Heart left ventricle (tissue), 16 donors: ENCODE data around the gene PTBP2. TPM values are rescaled to one million over a fixed set of nuclear protein-coding genes. Genes with fewer than 3 reads are reported as not detected.

ENCODE experiments used
- ATAC-seq, 4 donors: fragments of 200-7000 bp; cut with Tn5 transposase; one replicate each; pipeline ENCODE4 v1.9.1; 2020 to 2022; ENCODE audit warnings: moderate library complexity in 4 of 4, mild to moderate bottlenecking in 3 of 4, moderate number of reproducible peaks in 1 of 4
- DNase-seq, 5 donors: peaks; one replicate each; pipeline ENCODE4 v3.0.0-alpha.2; 2020
- H3K27ac ChIP-seq, 12 donors: fragments of 200-600 bp; sonication (generic) in 4 of 12; one replicate each; pipeline versions ENCODE4 v1.5.0 to v1.8.0; 2016 to 2022; ENCODE audit warnings: mild to moderate bottlenecking in 2 of 12
- H3K27me3 ChIP-seq, 9 donors: fragments of 200-600 bp; sonication (generic) in 2 of 9; one replicate each; pipeline versions ENCODE4 v1.5.1 to v1.8.0; 2016 to 2022; ENCODE audit warnings: mild to moderate bottlenecking in 3 of 9
- H3K36me3 ChIP-seq, 9 donors: fragments of 200-600 bp; sonication (generic) in 2 of 9; one replicate each; pipeline versions ENCODE4 v1.5.0 to v1.8.0; 2018 to 2022; ENCODE audit warnings: mild to moderate bottlenecking in 2 of 9
- H3K4me1 ChIP-seq, 12 donors: fragments of 200-600 bp; sonication (generic) in 4 of 12; one replicate each; pipeline versions ENCODE4 v1.5.0 to v1.8.0; 2016 to 2022; ENCODE audit warnings: mild to moderate bottlenecking in 3 of 12
- H3K4me3 ChIP-seq, 12 donors: fragments of 200-600 bp; sonication (generic) in 4 of 12; one replicate each; pipeline versions ENCODE4 v1.5.0 to v1.8.0; 2017 to 2022; ENCODE audit warnings: mild to moderate bottlenecking in 9 of 12, moderate library complexity in 4 of 12
- H3K9me3 ChIP-seq, 12 donors: fragments of 200-600 bp; sonication (generic) in 4 of 12; one replicate each; pipeline versions ENCODE4 v1.5.0 to v1.8.0; 2016 to 2022; ENCODE audit warnings: mild to moderate bottlenecking in 1 of 12
- POLR2A ChIP-seq, 2 donors: fragments of 450-650 bp; IDR thresholded peaks; one replicate each; pipeline ENCODE4 v1.6.1; 2017; ENCODE audit warnings: antibody characterized with exemption in 2 of 2, mild to moderate bottlenecking in 2 of 2, moderate library complexity in 2 of 2
- WGBS, 4 donors: extraction: QIAGEN DNeasy Blood & Tissue Kit in 2 of 4; methylation state at CpG; one replicate each; pipeline versions ENCODE4 v1.1.5 to v1.1.7; 2013 to 2018; 5-methylcytosine and 5-hydroxymethylcytosine counted together
- intact Hi-C, 10 donors: fragments of 100-400 bp; cut with DNase I; formaldehyde crosslinking; loops; one replicate each; pipeline versions ENCODE4 v1.11.1 to v1.14.2; 2022
- polyA plus RNA-seq, 2 donors: library from polyadenylated mRNA; stranded (reverse); fragments of 200-250 nt; gene quantifications; one replicate each; pipeline ENCODE4 v1.2.3, GENCODE V29; 2013
- total RNA-seq, 9 donors: library from RNA; depleted of rRNA in 2 of 9; stranded (reverse); fragments of >200 nt in 2 of 9; fragmentation: NEBNext Ultra II Directional in 3 of 9; extraction: Animal tissue kit (Norgen Biotek cat#: 25700) in 3 of 9; gene quantifications; one replicate each; pipeline versions ENCODE4 v1.1.0 to v1.2.4, GENCODE V29; 2016 to 2023
- TF ChIP-seq, protein P1 (sequence below), 12 donors: fragments of 200-600 bp; sonication (generic) in 4 of 12; IDR thresholded peaks; one replicate each; pipeline versions ENCODE4 v1.5.0 to v1.8.0; 2018 to 2022; ENCODE audit warnings: antibody characterized with exemption in 12 of 12, mild to moderate bottlenecking in 5 of 12
- donor health status: ischemic (EF 13 %, LVEDD 7.1; RV severe dilation, severe dysfunction).
- donor health status: healthy with polysubstance abuse.
- donor health status: DM: no; HTN: yes; CAD: no.
- donor health status: DM: no; HTN: no; CAD: no.
- donor health status: ischemic (EF 25% LVEDD 6.9; RV normal size, moderate dysfunction).
- donor health status: ischemic (EF 25% LVEDD 5.7; RV mildly dilated, moderate dysfunction).
- donor health status: healthy.
- donor health status: DM: yes; HTN: yes; CAD: no.
- donor health status: ischemic (EF 35%, LVEDD 5.7; RV mildly dilated, moderate dysfunction).
- donor health status: nonischemic (EF 11% LVEDD 7.7; RV severe dilation, severe dysfunction).
- donor health status: DM: yes; HTN: yes; CAD: no.
- donor health status: PGD.
- donor health status: ischemic (EF 29% LVEDD 5.4; RV normal size, mild dysfunction).
- donor health status: nonischemic (EF 23%, LVEDD 6.1; RV moderate dilation, normal function).

Gene PTBP2
- total and polyA plus RNA-seq, 11 donors, result 6.9 to 17.6 (median 12.2) TPM

DNA sequence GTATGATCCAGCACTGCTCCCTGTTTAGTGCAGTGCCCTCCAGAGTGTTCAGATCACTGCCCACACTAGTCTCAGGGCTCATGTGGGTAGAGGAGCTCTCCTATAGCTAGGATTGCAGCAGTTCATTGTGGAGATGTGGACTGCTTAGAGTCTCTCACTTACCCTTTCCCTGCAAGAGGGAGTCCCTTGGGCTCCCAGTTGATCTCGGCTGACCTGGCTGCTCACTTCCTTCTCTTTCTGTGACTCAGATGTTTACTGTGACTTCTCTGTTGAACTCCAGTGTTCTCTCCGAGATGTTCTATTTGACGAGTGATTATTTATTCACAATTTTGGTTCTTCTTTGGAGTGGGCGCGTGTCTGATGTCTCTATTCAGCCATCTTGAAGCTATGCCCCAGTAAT lies 141.9 kb downstream of the PTBP2 start:
- no peak overlapping the region for H3K4me3 ChIP-seq
- 69 to 77% (median 74%) methylated on average over 5 of the region's 5 CpGs for WGBS, 4 donors
- intact Hi-C loops, result no loop called here

More for the DNA sequence above, 141.9 kb downstream of the PTBP2 start:
- DNase-seq (no peak), ATAC-seq (peak in 1 of 4 donors; percentile 34)
- H3K27me3 ChIP-seq, result no peaks in the 10 kb centered on the region
- no peaks in the 10 kb centered on the region for H3K4me1 ChIP-seq
- peaks cover 0 to 26% (median 0%) of the 10 kb centered on the region in 12 donors for H3K9me3 ChIP-seq
- TF ChIP-seq POLR2A (IDR thresholded peaks at IDR 0.05), result no peak
- TF ChIP-seq, protein P1, sequence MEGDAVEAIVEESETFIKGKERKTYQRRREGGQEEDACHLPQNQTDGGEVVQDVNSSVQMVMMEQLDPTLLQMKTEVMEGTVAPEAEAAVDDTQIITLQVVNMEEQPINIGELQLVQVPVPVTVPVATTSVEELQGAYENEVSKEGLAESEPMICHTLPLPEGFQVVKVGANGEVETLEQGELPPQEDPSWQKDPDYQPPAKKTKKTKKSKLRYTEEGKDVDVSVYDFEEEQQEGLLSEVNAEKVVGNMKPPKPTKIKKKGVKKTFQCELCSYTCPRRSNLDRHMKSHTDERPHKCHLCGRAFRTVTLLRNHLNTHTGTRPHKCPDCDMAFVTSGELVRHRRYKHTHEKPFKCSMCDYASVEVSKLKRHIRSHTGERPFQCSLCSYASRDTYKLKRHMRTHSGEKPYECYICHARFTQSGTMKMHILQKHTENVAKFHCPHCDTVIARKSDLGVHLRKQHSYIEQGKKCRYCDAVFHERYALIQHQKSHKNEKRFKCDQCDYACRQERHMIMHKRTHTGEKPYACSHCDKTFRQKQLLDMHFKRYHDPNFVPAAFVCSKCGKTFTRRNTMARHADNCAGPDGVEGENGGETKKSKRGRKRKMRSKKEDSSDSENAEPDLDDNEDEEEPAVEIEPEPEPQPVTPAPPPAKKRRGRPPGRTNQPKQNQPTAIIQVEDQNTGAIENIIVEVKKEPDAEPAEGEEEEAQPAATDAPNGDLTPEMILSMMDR (IDR thresholded peaks at IDR 0.05), result no peak
- no peak overlapping the region for H3K27ac ChIP-seq
- no peaks in the 10 kb centered on the region for H3K36me3 ChIP-seq
